A673 (cell line): ENCODE measurements around the gene DHRS7. TPM values are rescaled to one million over a fixed set of nuclear protein-coding genes. Genes with fewer than 3 reads are reported as not detected.

Experiments used
- BruUV-seq: library from RNA; stranded (reverse); fragments of 400-500 nt; replicated peaks from 2 replicates; lab custom pipeline; 2021; lab: Mats Ljungman, UMichigan
- CTCF ChIA-PET: fragments of 300-600 bp; sonication (Branson Sonifier 250); formaldehyde crosslinking; loops from one replicate; lab custom pipeline; 2022; ENCODE audit warnings: antibody characterized with exemption; lab: Charles Lee
- POLR2A ChIA-PET: fragments of 300-600 bp; sonication (Branson Sonifier 250); formaldehyde crosslinking; loops from one replicate; lab custom pipeline; 2022; ENCODE audit warnings: antibody characterized with exemption; ENCODE audit not compliant: low non-redundant PET; lab: Charles Lee
- DNase-seq: peaks from one replicate; pipeline ENCODE4 v3.0.0-alpha.2; 2015; ENCODE audit warnings: low spot score
- H3K27ac ChIP-seq: fragments of 200-600 bp; sonication (generic); 2 replicates; pipeline ENCODE4 v1.5.1; 2016; ENCODE audit warnings: mixed run types, low read depth, mild to moderate bottlenecking, mixed read lengths, antibody characterized with exemption, low read length; ENCODE audit not compliant: poor library complexity, severe bottlenecking
- H3K27me3 ChIP-seq: fragments of 200-600 bp; sonication (generic); replicated peaks from 2 replicates; pipeline ENCODE4 v1.6.1; 2017; ENCODE audit warnings: mixed run types, low read depth, mild to moderate bottlenecking, mixed read lengths, antibody characterized with exemption, low read length; ENCODE audit not compliant: insufficient read depth, poor library complexity
- H3K36me3 ChIP-seq: fragments of 200-600 bp; sonication (generic); 2 replicates; pipeline ENCODE4 v1.6.1; 2016; ENCODE audit warnings: mixed run types, mild to moderate bottlenecking, mixed read lengths, antibody characterized with exemption, low read length; ENCODE audit not compliant: insufficient read depth, poor library complexity, severe bottlenecking
- H3K4me1 ChIP-seq: fragments of 200-600 bp; sonication (generic); 2 replicates; pipeline ENCODE4 v1.6.1; 2017; ENCODE audit warnings: mixed run types, mild to moderate bottlenecking, mixed read lengths, antibody characterized with exemption, low read length; ENCODE audit not compliant: insufficient read depth, poor library complexity, severe bottlenecking
- H3K4me3 ChIP-seq: fragments of 200-600 bp; sonication (generic); 2 replicates; pipeline ENCODE4 v1.5.1; 2016; ENCODE audit warnings: low read depth, mixed run types, mild to moderate bottlenecking, mixed read lengths, low read length; ENCODE audit not compliant: poor library complexity, severe bottlenecking
- H3K9me3 ChIP-seq: fragments of 200-600 bp; sonication (generic); 2 replicates; pipeline ENCODE4 v1.6.1; 2016; ENCODE audit warnings: mixed run types, low read depth, mild to moderate bottlenecking, mixed read lengths, antibody characterized with exemption, low read length; ENCODE audit not compliant: poor library complexity, severe bottlenecking
- CTCF ChIP-seq: fragments of 300-800, 200-600 bp; sonication (generic); conservative IDR thresholded peaks from 2 replicates; pipeline ENCODE4 v1.5.1; 2017; ENCODE audit warnings: low read depth, mild to moderate bottlenecking, antibody characterized with exemption, low read length, moderate library complexity, mixed read lengths
- EZH2 ChIP-seq: fragments of 200-600 bp; sonication (generic); IDR thresholded peaks from 2 replicates; pipeline ENCODE4 v1.6.1; 2017; ENCODE audit warnings: borderline replicate concordance, low read depth, mild to moderate bottlenecking, mixed read lengths, antibody characterized with exemption, low read length; ENCODE audit not compliant: poor library complexity, severe bottlenecking
- intact Hi-C: fragments of 100-400 bp; cut with micrococcal nuclease; formaldehyde crosslinking; loops from one replicate; pipeline ENCODE4 v1.10.0; 2022; ENCODE audit not compliant: unreplicated experiment
- total RNA-seq: library from RNA; stranded (reverse); gene quantifications from 2 replicates; pipeline ENCODE4 v1.2.3, GENCODE V29; 2021

Gene DHRS7
- total RNA-seq, 1 experiment from 2014 or later, result 17.9 TPM

DNA sequence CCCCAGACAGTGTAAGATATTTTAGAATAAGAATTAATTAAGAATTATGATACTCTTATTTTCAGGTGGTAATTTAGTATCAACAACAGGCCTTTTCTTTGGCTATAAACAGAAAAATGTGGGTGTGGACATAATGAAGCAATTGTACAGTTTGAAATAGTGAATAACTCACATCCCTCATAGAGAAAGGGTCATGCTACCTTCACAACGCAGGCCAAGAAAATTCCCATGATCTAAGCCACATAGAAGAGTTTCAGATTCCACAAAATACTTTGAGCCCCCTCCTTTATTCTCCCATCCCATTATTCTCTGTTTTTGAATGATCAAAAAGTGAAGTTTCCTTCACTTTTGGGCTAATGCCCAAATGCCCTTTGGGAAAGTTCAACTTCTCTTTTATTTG lies 23.5 kb upstream of the DHRS7 start:
- Histone ChIP-seq H3K4me3 (no peak overlapping the region), H3K9me3 (no peaks in the 10 kb centered on the region), H3K4me1 (peaks cover 11% of the 10 kb centered on the region), H3K27me3 (no peaks in the 10 kb centered on the region), H3K36me3 (no peaks in the 10 kb centered on the region), H3K27ac (no peak overlapping the region)
- ChIA-PET CTCF (interaction anchor here (1.0 kb wide), 1 partner anchor 373 kb away, joined by 6 read pairs; no protein-coding TSS in a partner anchor), POLR2A (no interaction called here)
- BruUV-seq, result no TSS peak
- no peak for DNase-seq
- intact Hi-C loops, result loop anchor here (2.0 to 10.0 kb wide), 2 partner anchors 136 to 374 kb away; no protein-coding TSS in a partner anchor
- TF ChIP-seq CTCF, result no peak
- no peak for TF ChIP-seq EZH2

DNA sequence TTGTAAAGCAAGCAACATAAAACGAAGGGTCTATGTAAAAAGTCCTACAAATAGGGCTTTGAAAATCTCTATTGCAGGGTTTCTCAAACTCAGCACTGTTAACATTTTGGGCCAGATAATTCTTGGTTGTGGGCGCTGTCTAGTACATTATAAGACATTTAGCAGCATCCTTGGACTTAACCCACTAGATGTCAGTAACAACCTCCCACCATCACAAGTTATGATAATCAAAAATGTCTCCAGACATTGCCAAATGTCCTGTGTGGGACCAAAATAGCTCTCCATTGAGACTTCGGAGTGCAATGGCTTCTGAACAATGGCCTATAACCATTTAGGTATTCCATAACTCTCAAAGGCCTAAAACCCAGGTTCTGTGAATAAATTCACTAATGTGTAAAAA lies 22.9 kb upstream of the DHRS7 start:
- Histone ChIP-seq H3K4me1 (peaks cover 11% of the 10 kb centered on the region), H3K4me3 (no peak overlapping the region), H3K9me3 (no peaks in the 10 kb centered on the region), H3K36me3 (no peaks in the 10 kb centered on the region), H3K27ac (no peak overlapping the region), H3K27me3 (no peaks in the 10 kb centered on the region)
- intact Hi-C loops, result loop anchor here (2.0 to 10.0 kb wide), 2 partner anchors 137 to 375 kb away; no protein-coding TSS in a partner anchor
- ChIA-PET POLR2A (no interaction called here), CTCF (interaction anchor here (1.0 kb wide), 1 partner anchor 374 kb away, joined by 6 read pairs; no protein-coding TSS in a partner anchor)
- DNase-seq, result peak; percentile 25
- TF ChIP-seq CTCF, result peak; percentile 40
- no peak for TF ChIP-seq EZH2
- BruUV-seq, result no TSS peak

DNA sequence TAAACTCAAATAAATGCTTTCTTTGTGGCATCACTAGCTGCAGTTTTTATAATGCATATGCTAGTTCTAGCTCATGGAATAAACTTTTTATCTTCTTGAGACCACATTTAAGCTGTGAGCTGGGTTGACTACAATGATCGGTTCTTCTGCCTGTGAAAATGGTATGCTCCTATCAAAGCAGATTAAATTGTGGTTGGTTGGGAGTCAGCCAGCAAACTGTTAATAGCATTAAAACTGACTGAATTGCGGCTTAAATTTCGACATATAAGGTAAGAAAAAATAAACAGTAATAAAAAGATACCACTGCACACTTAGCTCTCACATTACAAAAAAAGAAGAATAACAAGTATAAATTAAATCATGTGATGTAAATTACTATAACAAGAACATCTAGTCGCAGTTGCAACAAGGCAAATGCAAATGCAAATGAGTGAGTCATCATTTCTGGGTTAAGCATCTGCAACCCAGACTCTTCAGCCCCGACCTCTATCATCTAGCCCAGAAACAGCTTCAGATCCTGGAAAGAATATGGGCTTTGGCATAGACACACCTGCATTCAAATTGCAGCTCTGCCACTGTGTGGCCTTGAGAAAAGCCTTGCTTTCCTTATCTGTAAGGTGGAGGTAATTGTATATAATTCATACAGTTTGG lies 19.8 kb upstream of the DHRS7 start:
- Histone ChIP-seq H3K27me3 (no peaks in the 10 kb centered on the region), H3K4me3 (no peak overlapping the region), H3K4me1 (peaks cover 11% of the 10 kb centered on the region), H3K36me3 (no peaks in the 10 kb centered on the region), H3K27ac (no peak overlapping the region), H3K9me3 (no peaks in the 10 kb centered on the region)
- CTCF ChIA-PET, result interaction anchor here (1.5 kb wide), 1 partner anchor 220 kb away, joined by 7 read pairs; no protein-coding TSS in a partner anchor
- intact Hi-C loops, result loop anchor here (2.0 to 10.0 kb wide), 4 partner anchors 123 to 673 kb away; no protein-coding TSS in a partner anchor
- TF ChIP-seq EZH2 (no peak), CTCF (no peak)
- POLR2A ChIA-PET, result no interaction called here
- BruUV-seq, result no TSS peak
- peak; percentile 56 for DNase-seq
